GM12878 (cell line): ENCODE data around the gene EMC6.
"Not testable (repeated sequence)": the region's sequence is repeated elsewhere in the genome, so short reads cannot be mapped to it uniquely, and the experiment has no call there.

ENCODE experiments used
- CHD2 ChIP-seq: IDR thresholded peaks from 2 replicates; pipeline ENCODE4 v1.6.1; 2011; ENCODE audit warnings: low read depth, low read length, improper control_type of control experiment, borderline replicate concordance
- TF ChIP-seq, protein P1 (sequence below), 3 experiments: IDR thresholded peaks in 2 of 3; conservative IDR thresholded peaks in 1 of 3; 2 replicates each; pipeline ENCODE4 v1.5.1; 2011; ENCODE audit warnings: low read depth in 3 of 3, low read length in 3 of 3, mild to moderate bottlenecking in 3 of 3, control low read depth in 2 of 3, moderate library complexity in 2 of 3, inconsistent platforms in 1 of 3, mixed read lengths in 1 of 3; ENCODE audit not compliant: control insufficient read depth in 2 of 3, insufficient read depth in 1 of 3; ENCODE audit errors: extremely low read depth in 1 of 3

DNA sequence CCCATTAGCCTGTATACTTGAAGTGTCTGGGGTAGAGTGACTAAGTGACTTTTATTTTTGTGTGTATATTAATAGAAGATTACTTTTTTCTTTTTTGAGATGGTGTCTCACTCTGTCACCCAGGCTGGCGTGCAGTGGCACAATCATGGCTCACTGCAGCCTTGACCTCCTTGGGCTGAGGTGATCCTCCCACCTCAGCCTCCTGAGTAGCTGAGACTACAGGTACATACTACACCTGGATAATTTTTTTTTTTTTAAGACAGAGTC, 37.0 kb downstream of the EMC6 start:
- not testable (repeated sequence) for TF ChIP-seq CHD2
- TF ChIP-seq, protein P1, sequence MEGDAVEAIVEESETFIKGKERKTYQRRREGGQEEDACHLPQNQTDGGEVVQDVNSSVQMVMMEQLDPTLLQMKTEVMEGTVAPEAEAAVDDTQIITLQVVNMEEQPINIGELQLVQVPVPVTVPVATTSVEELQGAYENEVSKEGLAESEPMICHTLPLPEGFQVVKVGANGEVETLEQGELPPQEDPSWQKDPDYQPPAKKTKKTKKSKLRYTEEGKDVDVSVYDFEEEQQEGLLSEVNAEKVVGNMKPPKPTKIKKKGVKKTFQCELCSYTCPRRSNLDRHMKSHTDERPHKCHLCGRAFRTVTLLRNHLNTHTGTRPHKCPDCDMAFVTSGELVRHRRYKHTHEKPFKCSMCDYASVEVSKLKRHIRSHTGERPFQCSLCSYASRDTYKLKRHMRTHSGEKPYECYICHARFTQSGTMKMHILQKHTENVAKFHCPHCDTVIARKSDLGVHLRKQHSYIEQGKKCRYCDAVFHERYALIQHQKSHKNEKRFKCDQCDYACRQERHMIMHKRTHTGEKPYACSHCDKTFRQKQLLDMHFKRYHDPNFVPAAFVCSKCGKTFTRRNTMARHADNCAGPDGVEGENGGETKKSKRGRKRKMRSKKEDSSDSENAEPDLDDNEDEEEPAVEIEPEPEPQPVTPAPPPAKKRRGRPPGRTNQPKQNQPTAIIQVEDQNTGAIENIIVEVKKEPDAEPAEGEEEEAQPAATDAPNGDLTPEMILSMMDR (IDR thresholded peaks at IDR 0.05 in 2 of 3, conservative IDR thresholded peaks at IDR 0.05 in 1 of 3; ENCODE audit: control insufficient read depth in 2 of 3, extremely low read depth in 1 of 3, insufficient read depth in 1 of 3, low read depth in 3 of 3, low read length in 3 of 3): not testable (repeated sequence)
